Endothelial cell of umbilical vein (primary cell): Measurements from ENCODE around the gene RHOBTB1. TPM values are rescaled to one million over a fixed set of nuclear protein-coding genes. Genes with fewer than 3 reads are reported as not detected.

ENCODE experiments used
- BruUV-seq: library from RNA; stranded (reverse); fragments of 400-500 nt; replicated peaks from 2 replicates; lab custom pipeline; 2021; lab: Mats Ljungman, UMichigan
- CTCF ChIA-PET: fragments of 300-600, 350-600 bp; sonication (Branson Sonifier 250); formaldehyde crosslinking; loops from one replicate; lab custom pipeline; 2021; ENCODE audit warnings: antibody characterized with exemption, inconsistent platforms; lab: Charles Lee
- POLR2A ChIA-PET: fragments of 300-600, 350-600 bp; sonication (Branson Sonifier 250); formaldehyde crosslinking; loops from one replicate; lab custom pipeline; 2021; ENCODE audit warnings: antibody characterized with exemption, inconsistent platforms; lab: Charles Lee
- DNase-seq: peaks from one replicate; pipeline ENCODE4 v3.0.0-alpha.2; 2011; ENCODE audit warnings: low read depth, low spot score
- FAIRE-seq: peaks from 2 replicates; lab custom pipeline; 2011; peaks lifted over from hg19 to GRCh38; lab: Jason Lieb, UNC
- H2AFZ ChIP-seq: 2 replicates; pipeline ENCODE4 v1.6.0; 2012; ENCODE audit warnings: low read depth, low read length, control low read depth, inconsistent platforms
- H3K27ac ChIP-seq: 2 replicates; pipeline ENCODE4 v1.5.1; 2011; ENCODE audit warnings: low read depth, mild to moderate bottlenecking, control low read depth, low read length, moderate library complexity; ENCODE audit not compliant: insufficient read depth
- H3K27me3 ChIP-seq, 2 experiments: 2 replicates each; pipeline versions ENCODE4 v1.6.0 to v1.6.1; 2011; ENCODE audit warnings: low read length in 2 of 2, mixed read lengths in 1 of 2; ENCODE audit not compliant: control insufficient read depth in 2 of 2, insufficient read depth in 2 of 2
- H3K36me3 ChIP-seq, 2 experiments: 2 replicates in 1 of 2; 3 replicates in 1 of 2; pipeline ENCODE4 v1.5.1; 2011; ENCODE audit warnings: low read length in 2 of 2, mild to moderate bottlenecking in 1 of 2, moderate library complexity in 1 of 2; ENCODE audit not compliant: control insufficient read depth in 2 of 2, insufficient read depth in 2 of 2; ENCODE audit errors: extremely low read depth in 1 of 2
- H3K4me1 ChIP-seq: 3 replicates; pipeline ENCODE4 v1.5.1; 2011; ENCODE audit warnings: mild to moderate bottlenecking, low read length; ENCODE audit not compliant: control insufficient read depth, insufficient read depth; ENCODE audit errors: extremely low read depth
- H3K4me2 ChIP-seq: 2 replicates; pipeline ENCODE4 v1.6.1; 2011; ENCODE audit warnings: low read length, control low read depth, mixed read lengths; ENCODE audit not compliant: insufficient read depth
- H3K4me3 ChIP-seq, 3 experiments: fragments of 200-600 bp in 1 of 3; sonication (generic), shearing (Covaris generic) in 1 of 3; replicated peaks in 1 of 3; 2 replicates each; pipeline ENCODE4 v1.5.1; 2011 to 2016; ENCODE audit warnings: control low read depth in 3 of 3, low read length in 3 of 3, mild to moderate bottlenecking in 2 of 3, inconsistent platforms in 1 of 3, low read depth in 1 of 3, moderate library complexity in 1 of 3; ENCODE audit not compliant: insufficient read depth in 1 of 3
- H3K79me2 ChIP-seq: 2 replicates; pipeline ENCODE4 v1.6.0; 2012; ENCODE audit warnings: low read length, inconsistent platforms; ENCODE audit not compliant: control insufficient read depth, insufficient read depth
- H3K9ac ChIP-seq: replicated peaks from 2 replicates; pipeline ENCODE3; 2011; ENCODE audit warnings: low read length, control low read depth; ENCODE audit not compliant: insufficient read depth; ENCODE audit errors: extremely low read depth
- H3K9me1 ChIP-seq: replicated peaks from 3 replicates; pipeline ENCODE4 v1.6.0; 2011; ENCODE audit warnings: mild to moderate bottlenecking, low read length; ENCODE audit not compliant: control insufficient read depth, insufficient read depth; ENCODE audit errors: extremely low read depth
- H3K9me3 ChIP-seq: replicated peaks from 2 replicates; pipeline ENCODE4 v1.5.1; 2012; ENCODE audit warnings: low read length, inconsistent platforms; ENCODE audit not compliant: control insufficient read depth, insufficient read depth
- H4K20me1 ChIP-seq: replicated peaks from 2 replicates; pipeline ENCODE3; 2011; ENCODE audit warnings: mild to moderate bottlenecking, low read length; ENCODE audit not compliant: control insufficient read depth, insufficient read depth; ENCODE audit errors: extremely low read depth
- CTCF ChIP-seq, 2 donors: IDR thresholded peaks; 1 replicate in 1 of 2; 2 replicates in 1 of 2; pipeline ENCODE4 v1.5.1; 2011; ENCODE audit warnings: low read length in 2 of 2, mild to moderate bottlenecking in 2 of 2, moderate library complexity in 2 of 2, control low read depth in 1 of 2, inconsistent platforms in 1 of 2, low read depth in 1 of 2; ENCODE audit not compliant: insufficient read depth in 1 of 2; ENCODE audit errors: extremely low read depth in 1 of 2
- EZH2 ChIP-seq: IDR thresholded peaks from 2 replicates; pipeline ENCODE4 v1.6.1; 2012; ENCODE audit warnings: borderline replicate concordance, low read depth, mild to moderate bottlenecking, moderate library complexity, low read length, inconsistent platforms; ENCODE audit not compliant: severe bottlenecking
- FOS ChIP-seq: IDR thresholded peaks from 2 replicates; pipeline ENCODE4 v1.6.1; 2011; ENCODE audit warnings: mild to moderate bottlenecking, low read length, moderate library complexity, borderline replicate concordance; ENCODE audit not compliant: insufficient read depth
- GATA2 ChIP-seq: IDR thresholded peaks from 2 replicates; pipeline ENCODE4 v1.7.0; 2011; ENCODE audit warnings: low read depth, mild to moderate bottlenecking, moderate library complexity, mixed read lengths, low read length; ENCODE audit not compliant: insufficient read length, insufficient read depth
- JUN ChIP-seq: IDR thresholded peaks from 2 replicates; pipeline ENCODE4 v1.6.1; 2011; ENCODE audit warnings: borderline replicate concordance, low read depth; ENCODE audit not compliant: insufficient read length, insufficient read depth
- MAX ChIP-seq: IDR thresholded peaks from 2 replicates; pipeline ENCODE4 v1.6.1; 2011; ENCODE audit not compliant: insufficient read depth, insufficient read length
- MYC ChIP-seq: IDR thresholded peaks from one replicate; pipeline ENCODE4 v1.6.1; 2011; ENCODE audit warnings: mild to moderate bottlenecking, low read depth, low read length
- POLR2A ChIP-seq: IDR thresholded peaks from 2 replicates; pipeline ENCODE4 v1.6.1; 2012; ENCODE audit warnings: low read depth, mild to moderate bottlenecking, control low read depth, low read length
- POLR2AphosphoS5 ChIP-seq: IDR thresholded peaks from 2 replicates; pipeline ENCODE4 v1.6.1; 2012; ENCODE audit warnings: low read depth, mild to moderate bottlenecking, control low read depth, low read length, moderate library complexity; ENCODE audit not compliant: insufficient read depth
- dilution Hi-C: fragments of 300-500 bp; cut with MboI; formaldehyde crosslinking; loops from one replicate; pipeline ENCODE4 v1.15.0; 2019; ENCODE audit warnings: low sequenced_read_pairs; ENCODE audit not compliant: extremely low pct_ligation_motif_present
- intact Hi-C: fragments of 100-400 bp; cut with micrococcal nuclease; formaldehyde crosslinking; loops from one replicate; pipeline ENCODE4 v1.10.0; 2022
- polyA plus RNA-seq, 4 experiments: library from polyadenylated mRNA; depleted of rRNA in 3 of 4; stranded (reverse) in 3 of 4; unstranded in 1 of 4; fragments of >200 nt; gene quantifications; 2 replicates each; pipeline versions ENCODE4 v1.2.1 to v1.2.3, GENCODE V29; 2011 to 2012; ENCODE audit warnings: missing spikeins in 1 of 4
- total RNA-seq: library from RNA; stranded (reverse); gene quantifications from 2 replicates; pipeline ENCODE4 v1.2.3, GENCODE V29; 2021

Gene RHOBTB1
- total and polyA plus RNA-seq, 2 donors (not counting 3 experiments of a cell fraction or from before 2014, with no cell fraction given), result 21.2 to 31.0 TPM

- peak; percentile 61 for DNase-seq
- ChIA-PET CTCF (interaction anchor here (0.8 kb wide), 1 partner anchor 10 kb away, joined by 3 read pairs; no protein-coding TSS in a partner anchor), POLR2A (no interaction called here)
- H3K27ac ChIP-seq, result no peak overlapping the region
- no peak overlapping the region for H3K9ac ChIP-seq
- H2AFZ ChIP-seq, result peak overlapping the region; percentile 35
- H3K9me3 ChIP-seq, result no peaks in the 10 kb centered on the region
- H3K4me1 ChIP-seq, result peaks cover 17% of the 10 kb centered on the region
- no peaks in the 10 kb centered on the region for H3K9me1 ChIP-seq
- no peaks in the 10 kb centered on the region for H3K27me3 ChIP-seq
- H3K4me3 ChIP-seq, result no peak overlapping the region
- BruUV-seq, result no TSS peak
- H3K36me3 ChIP-seq, result no peaks in the 10 kb centered on the region
- no peaks in the 10 kb centered on the region for H3K79me2 ChIP-seq
- FAIRE-seq, result no peak
- dilution Hi-C loops, result no loop called here
- TF ChIP-seq POLR2A (no peak), GATA2 (peak; percentile 9)
- H3K4me2 ChIP-seq, result no peak overlapping the region
- no peaks in the 10 kb centered on the region for H4K20me1 ChIP-seq
- intact Hi-C loops, result no loop called here
Measured at GRCh38 chr10:60952846-60953220, 8.8 kb upstream of the RHOBTB1 start.

GRCh38 chr10:60952067-60952845 lies 8.3 kb upstream of the RHOBTB1 start:
- Histone ChIP-seq H3K79me2 (no peaks in the 10 kb centered on the region), H2AFZ (no peak overlapping the region), H3K9me3 (no peaks in the 10 kb centered on the region), H4K20me1 (no peaks in the 10 kb centered on the region), H3K9ac (no peak overlapping the region), H3K27ac (no peak overlapping the region), H3K4me2 (no peak overlapping the region), H3K27me3 (no peaks in the 10 kb centered on the region), H3K4me3 (no peak overlapping the region), H3K36me3 (no peaks in the 10 kb centered on the region), H3K4me1 (peaks cover 17% of the 10 kb centered on the region), H3K9me1 (no peaks in the 10 kb centered on the region)
- FAIRE-seq (no peak), DNase-seq (no peak)
- CTCF ChIA-PET, result interaction anchor here (0.6 to 1.4 kb wide), 3 partner anchors 11 to 1121 kb away, joined by 3 to 4 read pairs (median 3); no protein-coding TSS in a partner anchor
- dilution Hi-C loops (no loop called here), intact Hi-C loops (no loop called here)
- TF ChIP-seq MYC (no peak), GATA2 (no peak), MAX (no peak), CTCF (IDR thresholded peaks at IDR 0.05; ENCODE audit: extremely low read depth in 1 of 2, insufficient read depth in 1 of 2, low read depth in 1 of 2, low read length in 2 of 2) (no peak), POLR2A (no peak), JUN (no peak), EZH2 (no peak), FOS (no peak), POLR2AphosphoS5 (no peak)
- POLR2A ChIA-PET, result no interaction called here
- no TSS peak for BruUV-seq
